Anterior cingulate cortex (tissue), 58 donors: Measurements from ENCODE around the gene PPP1R17.

Experiments used
- DNase-seq, 58 donors: peaks; one replicate each; lab custom pipeline; 2025; lab: John Stamatoyannopoulos, UW

The PPP1R17 gene

DNA sequence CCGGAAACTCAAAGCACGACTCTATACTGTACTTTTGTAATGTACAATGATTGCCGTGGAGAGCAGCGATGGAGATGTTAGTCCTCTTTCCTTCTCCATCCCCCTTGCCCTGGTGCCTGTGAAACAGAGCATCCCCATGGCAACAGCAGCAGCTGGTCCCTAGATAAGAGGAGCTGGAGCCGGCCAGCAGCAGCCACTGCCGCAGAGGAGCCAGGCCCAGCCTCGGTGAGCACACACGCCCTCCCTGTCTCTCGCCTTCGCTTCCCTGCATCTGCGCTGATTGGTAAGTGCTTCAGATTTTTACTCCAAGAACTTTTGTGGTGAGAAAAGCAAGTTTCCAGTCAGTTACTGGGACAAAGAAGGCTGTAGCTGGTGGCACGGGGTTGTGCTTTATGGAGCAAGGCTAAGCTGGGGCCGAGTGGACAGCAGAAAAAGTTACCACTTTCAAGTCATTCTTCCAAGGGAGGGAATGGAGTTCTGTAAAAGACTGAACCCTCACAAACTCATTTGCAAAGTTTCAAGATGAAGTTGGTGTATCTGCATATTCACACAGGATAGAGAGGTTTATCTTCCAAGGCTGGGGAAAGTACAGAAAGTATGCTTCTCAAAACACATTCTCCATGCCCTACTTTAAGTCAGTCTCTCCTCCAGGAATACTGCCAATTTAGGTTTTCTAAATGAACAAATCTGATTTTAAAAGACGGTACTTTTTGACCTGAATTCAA lies at the start of gene PPP1R17:
Gene PPP1R17, plus strand, starts transcription at position 192 of the 725 bp plus-strand sequence. CDS start 5,227 bp downstream, outside the sequence.
- peak in 18 of 58 donors; percentile 2 to 60 (median 12) for DNase-seq

DNA sequence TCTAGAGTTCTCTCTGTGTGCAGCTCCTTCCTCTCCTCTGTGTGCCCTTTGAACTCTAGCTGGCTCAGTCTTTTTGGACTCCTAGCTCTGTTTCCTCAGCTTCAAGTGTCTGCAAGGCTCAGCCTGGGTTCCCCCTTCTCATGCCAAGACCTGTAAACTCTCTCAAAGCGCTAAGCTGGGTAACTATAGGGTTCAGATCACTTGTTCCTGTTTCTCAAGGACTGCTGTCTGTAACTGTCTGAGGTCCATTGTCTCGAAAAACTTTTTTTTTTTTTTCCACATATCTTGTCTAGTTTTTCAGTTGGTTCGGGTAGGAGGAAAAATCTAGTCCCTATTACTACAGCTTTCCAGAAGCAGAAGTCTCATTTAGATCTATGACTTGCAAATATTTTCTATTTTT lies 46.6 kb upstream of the PPP1R17 start:
- DNase-seq = no peak

GRCh38 chr7:31642681-31643115 lies 44.3 kb upstream of the PPP1R17 start:
- DNase-seq = peak in 4 of 58 donors; percentile 4 to 25 (median 10)

GRCh38 chr7:31646942-31647341 lies 40.1 kb upstream of the PPP1R17 start:
- no peak for DNase-seq

- DNase-seq = no peak
Observed at GRCh38 chr7:31647511-31647910, 39.5 kb upstream of the PPP1R17 start.

DNA sequence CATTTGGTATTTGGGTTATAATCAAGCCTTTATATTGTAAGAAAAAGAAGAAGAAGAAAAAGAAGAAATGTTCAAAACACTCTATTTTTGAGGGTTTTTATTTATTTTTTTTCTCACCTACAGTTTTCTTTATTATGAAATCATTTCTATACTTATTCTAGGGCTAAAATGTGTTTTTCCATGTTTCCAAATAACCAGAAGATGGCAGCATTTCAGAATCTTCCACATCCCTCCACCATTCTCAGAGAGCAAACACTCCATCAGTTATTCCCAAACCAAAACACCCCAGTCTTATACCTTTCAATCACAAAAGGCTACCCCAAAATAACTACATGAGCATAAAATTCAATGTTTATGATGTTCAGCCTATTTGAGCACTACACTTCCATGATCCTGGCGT lies 38.7 kb upstream of the PPP1R17 start:
- DNase-seq = no peak

- no peak for DNase-seq
Observed at GRCh38 chr7:31648880-31649279, 38.1 kb upstream of the PPP1R17 start.

DNA sequence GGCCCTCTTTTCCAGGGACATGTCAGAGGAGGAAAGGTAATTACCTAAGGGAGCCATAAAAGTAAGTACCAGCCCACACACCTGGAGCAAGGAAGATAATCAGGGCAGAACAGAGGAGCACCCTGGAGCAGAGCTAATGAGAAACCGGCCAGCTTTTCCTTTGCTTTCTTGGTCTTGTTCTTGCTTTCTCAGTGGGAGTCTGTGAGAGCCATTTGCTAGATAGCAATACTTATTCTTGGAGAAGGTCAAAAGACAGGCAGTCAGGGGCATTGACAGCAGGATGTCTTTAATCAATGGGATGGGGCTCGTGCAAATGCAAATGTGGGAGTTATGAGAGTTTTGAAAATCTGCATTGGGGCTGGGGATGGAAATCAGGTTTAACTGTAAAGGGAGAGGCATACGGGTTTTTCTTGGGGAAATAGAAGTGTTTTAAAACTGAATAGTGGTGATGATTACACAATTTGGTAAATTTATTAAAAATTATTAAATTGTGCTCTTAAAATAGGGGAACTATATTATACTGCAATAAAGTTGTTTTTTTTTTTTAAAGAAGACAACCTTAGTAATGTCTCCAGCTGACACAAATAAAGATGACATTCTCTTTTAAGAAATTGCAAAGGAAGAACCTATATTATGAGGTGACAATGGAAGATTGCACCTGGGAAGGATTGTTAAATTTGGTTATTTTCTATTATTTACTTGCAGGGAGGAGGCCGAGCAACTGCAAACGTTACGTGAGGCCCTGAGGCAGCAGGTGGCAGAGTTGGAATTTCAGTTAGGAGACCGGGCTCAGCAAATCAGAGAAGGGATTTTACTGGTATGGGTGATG lies 35.6 kb upstream of the PPP1R17 start:
- DNase-seq = no peak

DNA sequence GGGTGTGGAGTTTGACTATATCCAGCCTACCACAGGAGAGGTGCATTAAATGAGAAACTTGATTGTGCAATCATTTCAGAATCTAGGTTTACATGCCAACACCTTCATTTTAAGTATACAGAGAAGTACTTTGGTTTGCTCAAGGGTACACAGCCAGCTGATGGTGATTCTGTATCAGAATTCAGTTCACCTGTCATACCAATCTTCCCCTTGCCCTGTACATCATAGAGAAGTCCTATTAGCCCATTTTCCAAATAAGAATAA lies 35.0 kb upstream of the PPP1R17 start:
- no peak for DNase-seq

GRCh38 chr7:31663072-31663471 lies 23.9 kb upstream of the PPP1R17 start:
- DNase-seq = no peak

DNA sequence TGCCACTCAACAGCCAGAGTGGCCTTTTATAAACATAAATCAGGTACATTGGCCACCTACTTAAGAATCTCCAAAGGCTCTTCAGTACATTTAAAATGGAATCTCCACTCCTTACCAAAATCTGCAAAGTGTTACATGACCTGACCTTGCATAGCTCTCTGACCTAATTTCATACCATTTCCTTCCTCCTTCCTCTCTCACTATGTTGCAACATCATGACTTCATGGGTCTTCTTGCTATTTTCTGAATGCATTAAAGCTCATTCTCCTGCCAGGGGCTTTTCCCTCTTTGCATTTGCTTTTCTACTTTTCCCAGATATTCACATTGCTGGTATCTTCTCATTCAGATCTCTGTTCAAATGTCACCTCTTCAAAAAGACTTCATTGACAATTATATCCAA lies 22.1 kb upstream of the PPP1R17 start:
- DNase-seq = no peak

DNA sequence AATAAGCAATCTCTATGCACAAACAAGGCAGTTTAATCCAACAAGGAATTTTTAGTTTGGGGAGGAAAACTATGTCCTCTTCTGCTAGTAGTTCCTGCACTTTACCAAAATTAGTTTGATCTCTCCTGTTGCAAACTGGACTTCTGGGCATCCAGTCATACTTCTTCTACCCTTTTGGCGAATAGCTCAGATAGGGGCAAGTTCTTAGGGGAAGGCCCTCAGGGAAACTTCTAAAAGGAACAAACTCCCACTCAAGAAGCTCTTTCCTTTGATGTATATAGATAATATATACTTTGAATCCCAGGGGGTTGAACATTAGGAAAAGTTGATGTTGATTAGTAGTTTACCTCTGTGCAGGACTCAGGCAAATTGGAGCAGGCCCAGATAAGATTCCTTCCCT lies 21.5 kb upstream of the PPP1R17 start:
- no peak for DNase-seq

- no peak for DNase-seq
Observed at GRCh38 chr7:31669461-31669860, 17.6 kb upstream of the PPP1R17 start.

DNA sequence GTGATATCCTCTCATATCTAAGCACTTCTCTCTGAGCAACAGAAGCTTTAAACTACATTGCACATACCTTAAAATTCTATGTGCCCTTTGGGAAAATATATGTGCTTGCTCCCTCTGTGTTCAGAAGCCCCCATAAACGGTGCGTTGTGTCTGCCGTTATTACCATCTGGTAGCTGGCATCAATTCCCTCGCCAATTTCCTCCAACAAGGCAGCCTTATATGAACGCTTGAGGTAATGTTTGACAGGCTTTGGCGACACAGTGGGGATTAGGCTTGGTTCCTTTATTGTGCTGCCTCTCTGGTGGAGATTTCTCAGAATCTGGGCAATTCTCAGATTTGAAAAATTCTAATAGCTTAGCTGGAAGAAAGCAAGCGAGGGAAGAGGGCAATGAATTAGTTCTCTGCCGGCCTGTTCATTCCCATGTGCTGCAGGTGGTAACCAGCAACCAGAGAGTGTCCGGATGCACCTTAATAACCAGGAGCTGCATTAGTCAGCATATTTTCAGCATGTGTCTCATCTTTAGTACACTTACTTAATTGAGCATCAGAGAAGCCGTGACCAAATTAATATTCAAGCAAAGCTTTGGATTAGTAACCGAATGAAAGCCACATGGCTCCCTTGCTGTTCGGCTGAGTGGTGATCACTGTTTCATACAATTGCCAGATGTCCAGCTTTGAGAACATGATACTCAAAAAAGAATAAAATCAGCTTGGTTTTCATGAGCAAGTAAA lies 7.3 kb upstream of the PPP1R17 start:
- DNase-seq = no peak

DNA sequence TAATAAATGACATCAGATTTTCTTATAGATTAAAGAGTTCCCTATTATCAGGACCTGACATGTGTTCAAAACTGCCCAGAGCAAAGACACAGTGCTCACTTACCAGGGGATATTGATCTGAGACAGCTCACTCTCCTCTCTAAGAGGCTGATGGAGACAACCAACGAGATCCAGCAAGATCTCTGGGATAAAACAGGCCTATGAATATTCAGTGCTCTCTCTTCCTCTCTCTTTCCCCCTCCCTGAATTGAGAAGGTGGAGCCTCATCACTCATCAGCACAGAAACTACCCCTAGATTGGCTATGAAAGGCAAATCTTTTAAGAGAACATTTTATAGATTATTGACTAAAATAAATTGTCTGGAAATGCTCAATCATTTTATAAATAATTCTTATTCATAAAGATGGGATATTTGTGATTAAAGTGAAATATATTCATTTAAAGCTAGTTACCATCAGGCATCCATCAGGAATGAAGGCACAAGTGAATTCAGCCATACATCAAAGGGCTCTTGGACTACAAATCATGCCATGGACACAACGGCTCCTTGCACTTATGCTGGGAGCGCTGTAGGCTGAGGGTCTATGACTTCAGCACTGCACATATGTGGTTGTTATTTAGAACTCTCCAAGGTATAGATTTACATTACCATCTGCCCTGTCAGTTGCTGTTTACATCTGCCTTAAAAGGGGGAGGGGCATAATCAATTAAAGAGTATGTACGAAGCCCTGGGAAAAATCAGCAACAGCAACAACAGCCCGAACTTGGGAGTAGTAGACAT lies 3.4 kb upstream of the PPP1R17 start:
- DNase-seq = no peak

DNA sequence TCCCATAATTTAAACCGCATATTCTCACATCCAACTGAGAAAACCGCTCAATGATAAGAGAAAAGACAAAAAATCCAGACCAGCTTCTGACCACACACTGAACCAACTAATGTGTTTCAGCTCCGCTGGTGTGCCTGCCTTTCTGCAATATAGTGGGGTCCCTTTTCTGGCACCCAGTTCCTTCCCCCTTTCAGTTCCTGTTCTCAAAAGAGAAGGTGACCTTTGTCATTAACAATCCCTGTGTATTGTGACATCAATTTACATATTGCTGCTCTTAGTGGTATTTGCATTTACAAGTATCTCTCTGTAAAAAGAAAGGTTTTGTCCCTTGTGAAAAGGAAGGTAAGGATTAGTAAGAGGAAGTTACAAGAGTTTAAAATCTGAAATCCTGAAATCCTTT lies 1.4 kb downstream of the PPP1R17 start:
- DNase-seq = no peak

DNA sequence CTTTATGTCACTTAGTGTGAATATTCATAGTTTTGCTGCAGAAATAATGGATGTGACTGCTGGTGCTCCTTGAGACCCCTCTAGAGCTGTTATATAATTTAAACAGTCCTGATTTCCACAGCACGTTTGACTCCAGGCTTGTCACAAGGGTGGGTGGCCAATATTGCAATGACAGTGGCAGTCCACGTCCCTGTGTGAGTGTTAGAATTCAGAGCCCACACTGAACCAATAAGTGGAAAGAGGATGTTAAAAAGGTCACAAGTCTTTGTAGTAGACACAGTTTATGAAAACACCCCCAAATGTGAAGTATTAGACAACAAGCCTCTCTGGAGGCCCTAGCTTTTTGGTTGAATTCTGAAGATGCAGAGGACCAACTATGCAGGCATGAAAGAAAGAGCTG lies 2.0 kb downstream of the PPP1R17 start:
- no peak for DNase-seq

DNA sequence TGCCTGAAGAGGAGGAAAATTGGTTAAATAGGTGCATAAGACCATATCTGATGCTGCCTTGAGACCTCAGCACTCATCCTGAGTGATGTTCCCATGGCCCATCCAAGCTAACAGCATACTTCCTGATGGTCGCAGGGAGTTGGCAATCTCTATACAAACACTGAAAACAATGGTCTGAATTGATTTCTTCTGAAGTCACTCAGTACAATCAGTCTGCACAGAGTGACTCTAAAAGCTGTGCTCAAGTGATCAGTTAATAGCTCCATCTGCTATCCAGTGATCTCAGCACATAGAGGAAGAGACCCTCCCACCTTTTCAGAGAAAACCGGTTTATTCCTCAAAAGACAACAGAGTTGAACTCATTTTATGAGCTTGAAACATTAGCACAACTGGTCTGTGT lies 3.9 kb downstream of the PPP1R17 start:
- no peak for DNase-seq

DNA sequence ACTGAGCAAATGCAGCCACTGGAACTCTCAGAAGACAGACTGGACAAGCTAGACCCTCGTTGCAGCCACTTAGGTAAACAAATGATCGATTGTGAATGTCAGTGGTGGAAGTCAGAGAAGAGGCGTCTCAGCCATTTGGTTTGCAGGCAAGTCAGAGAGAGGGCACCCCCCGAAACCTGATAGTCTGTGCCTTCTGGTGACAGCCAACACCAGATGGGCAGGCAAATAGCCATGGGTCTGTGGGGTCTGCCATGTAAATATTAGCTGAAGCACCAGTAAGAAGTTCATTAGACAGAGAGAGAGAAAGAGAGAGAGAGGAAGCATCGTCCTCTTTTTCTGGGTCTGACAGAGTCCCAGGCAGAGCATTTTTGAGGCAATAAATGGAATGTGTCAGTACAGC lies 5.4 kb downstream of the PPP1R17 start:
- no peak for DNase-seq

DNA sequence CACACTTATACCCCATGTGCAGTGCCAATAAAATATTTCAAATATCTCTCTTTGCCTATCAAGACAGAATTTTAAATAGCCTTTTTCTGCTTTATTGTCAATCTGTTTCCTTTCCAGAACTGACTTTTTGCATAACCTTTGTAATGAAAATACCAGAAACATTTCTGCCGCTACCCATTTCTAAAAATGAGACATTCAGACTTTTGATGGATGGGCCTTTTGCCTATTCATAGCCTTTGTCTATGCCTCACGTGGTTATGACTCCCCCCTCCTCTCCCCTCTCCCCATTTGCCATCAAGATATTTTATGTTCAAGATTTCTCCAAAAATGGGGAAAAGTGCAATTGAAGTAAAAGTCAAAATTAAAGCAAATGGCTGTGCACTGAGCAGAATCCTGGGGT lies 5.9 kb downstream of the PPP1R17 start:
- DNase-seq = no peak
